HT-29 (cell line): ENCODE measurements around the gene MINDY4B. TPM values are rescaled to one million over a fixed set of nuclear protein-coding genes. Genes with fewer than 3 reads are reported as not detected.
A peak's percentile ranks its signal among the peaks of the same experiment; 100 is the strongest.

Experiments used
- DNase-seq: peaks from one replicate; pipeline ENCODE4 v3.0.0-alpha.2; 2015; ENCODE audit warnings: low spot score
- total RNA-seq: library from RNA; depleted of rRNA; stranded (reverse); fragments of >200 nt; shearing (Covaris generic); gene quantifications from 2 replicates; pipeline ENCODE4 v1.2.3, GENCODE V29; 2014; rRNA removed

MINDY4B gene
- total RNA-seq, 1 experiment from 2014 or later, result not detected

- DNase-seq, result no peak
Measured at GRCh38 chr3:150844484-150844883, 60.8 kb downstream of the MINDY4B start.

GRCh38 chr3:150843241-150843640 is 62.0 kb downstream of the MINDY4B start:
- DNase-seq, result peak; percentile 25

GRCh38 chr3:150840802-150841515 is 64.3 kb downstream of the MINDY4B start:
- DNase-seq, result no peak

- DNase-seq, result no peak
Measured at GRCh38 chr3:150830745-150831144, 74.5 kb downstream of the MINDY4B start.

GRCh38 chr3:150830094-150830681 is 75.1 kb downstream of the MINDY4B start:
- DNase-seq, result peak; percentile 39

- DNase-seq, result no peak
Measured at GRCh38 chr3:150829408-150829807, 75.8 kb downstream of the MINDY4B start.

GRCh38 chr3:150828997-150829396 is 76.2 kb downstream of the MINDY4B start:
- DNase-seq, result no peak

GRCh38 chr3:150828261-150828660 is 77.0 kb downstream of the MINDY4B start:
- no peak for DNase-seq

- DNase-seq, result no peak
Measured at GRCh38 chr3:150826466-150827282, 78.6 kb downstream of the MINDY4B start.

GRCh38 chr3:150825916-150826377 is 79.3 kb downstream of the MINDY4B start:
- no peak for DNase-seq

GRCh38 chr3:150825192-150825915 is 79.9 kb downstream of the MINDY4B start:
- no peak for DNase-seq

- no peak for DNase-seq
Measured at GRCh38 chr3:150823277-150823676, 82.0 kb downstream of the MINDY4B start.

GRCh38 chr3:150822636-150823035 is 82.6 kb downstream of the MINDY4B start:
- DNase-seq, result no peak

Other genes starting within 250 kb of the MINDY4B start
- gene ERICH6, start 201.5 kb downstream of the MINDY4B start, total RNA-seq, result not detected in 2 replicates
- 117 and 133 TPM in 2 replicates for gene SIAH2, start 142.3 kb downstream of the MINDY4B start, total RNA-seq
- gene CLRN1, start 67.3 kb upstream of the MINDY4B start, total RNA-seq, result not detected in 2 replicates
- gene MED12L, start 180.2 kb upstream of the MINDY4B start, total RNA-seq, result 0.03 TPM in 1 of 2 replicates, not detected in the other